Brain microvascular endothelial cell (primary cell): Measurements from ENCODE around the gene DPEP1.

Experiments used
- DNase-seq: peaks from one replicate; pipeline ENCODE4 v3.0.0-alpha.2; 2020
- H3K27ac ChIP-seq: fragments of 250-450 bp; sonication (Bioruptor Pico); 2 replicates; pipeline ENCODE4 v1.5.1; 2020; ENCODE audit warnings: mild to moderate bottlenecking, moderate library complexity
- H3K27me3 ChIP-seq: fragments of 250-450 bp; sonication (Bioruptor Pico); replicated peaks from 2 replicates; pipeline ENCODE4 v1.5.1; 2020; ENCODE audit warnings: mild to moderate bottlenecking
- H3K36me3 ChIP-seq: fragments of 250-450 bp; sonication (Bioruptor Pico); replicated peaks from 2 replicates; pipeline ENCODE4 v1.5.1; 2020; ENCODE audit warnings: mild to moderate bottlenecking
- H3K4me3 ChIP-seq: 2 replicates; pipeline ENCODE4 v1.5.1; 2011; ENCODE audit warnings: low read depth, mild to moderate bottlenecking, control low read depth, low read length, moderate library complexity
- in situ Hi-C: cut with HindIII; loops from 2 replicates; pipeline ENCODE4 v1.10.0; 2017; ENCODE audit warnings: low sequenced_read_pairs, low pct_ligation_motif_present
- TF ChIP-seq, protein P1 (sequence below): IDR thresholded peaks from 2 replicates; pipeline ENCODE4 v1.5.1; 2011; ENCODE audit warnings: low read depth, mild to moderate bottlenecking, moderate library complexity, low read length, control low read depth, inconsistent platforms; ENCODE audit errors: missing control alignments

The DPEP1 gene

DNA sequence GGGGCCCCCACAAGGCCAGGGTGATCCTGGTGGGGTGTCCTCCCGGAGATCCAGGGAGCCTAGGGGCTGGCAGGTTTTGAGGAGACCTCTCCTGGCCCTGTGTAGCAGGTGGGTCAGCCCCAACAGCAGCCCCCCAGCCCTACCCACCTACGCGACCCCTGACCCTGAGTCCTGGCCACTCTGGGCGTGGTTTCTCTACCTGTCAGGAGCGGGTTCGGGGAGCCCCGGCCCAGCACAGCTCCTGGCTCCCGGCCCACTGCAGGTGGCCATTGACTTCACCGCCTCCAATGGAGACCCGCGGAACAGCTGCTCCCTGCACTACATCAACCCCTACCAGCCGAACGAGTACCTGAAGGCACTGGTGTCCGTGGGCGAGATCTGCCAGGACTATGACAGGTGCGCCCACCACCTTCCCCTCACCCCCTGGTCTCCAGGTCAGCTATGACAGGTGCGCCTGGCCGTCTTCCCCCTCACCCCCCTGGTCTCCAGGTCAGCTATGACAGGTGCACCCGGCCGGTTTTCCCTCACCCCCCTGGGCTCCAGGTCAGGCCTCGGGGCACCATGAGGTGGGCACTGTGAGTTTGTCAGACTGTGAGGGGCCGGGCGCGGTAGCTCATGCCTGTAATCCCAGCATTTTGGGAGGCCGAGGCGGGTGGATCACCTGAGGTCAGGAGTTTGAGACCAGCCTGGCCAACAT lies 24.9 kb upstream of the DPEP1 start:
- no peak overlapping the region for H3K27ac ChIP-seq
- no peaks in the 10 kb centered on the region for H3K27me3 ChIP-seq
- TF ChIP-seq, protein P1, sequence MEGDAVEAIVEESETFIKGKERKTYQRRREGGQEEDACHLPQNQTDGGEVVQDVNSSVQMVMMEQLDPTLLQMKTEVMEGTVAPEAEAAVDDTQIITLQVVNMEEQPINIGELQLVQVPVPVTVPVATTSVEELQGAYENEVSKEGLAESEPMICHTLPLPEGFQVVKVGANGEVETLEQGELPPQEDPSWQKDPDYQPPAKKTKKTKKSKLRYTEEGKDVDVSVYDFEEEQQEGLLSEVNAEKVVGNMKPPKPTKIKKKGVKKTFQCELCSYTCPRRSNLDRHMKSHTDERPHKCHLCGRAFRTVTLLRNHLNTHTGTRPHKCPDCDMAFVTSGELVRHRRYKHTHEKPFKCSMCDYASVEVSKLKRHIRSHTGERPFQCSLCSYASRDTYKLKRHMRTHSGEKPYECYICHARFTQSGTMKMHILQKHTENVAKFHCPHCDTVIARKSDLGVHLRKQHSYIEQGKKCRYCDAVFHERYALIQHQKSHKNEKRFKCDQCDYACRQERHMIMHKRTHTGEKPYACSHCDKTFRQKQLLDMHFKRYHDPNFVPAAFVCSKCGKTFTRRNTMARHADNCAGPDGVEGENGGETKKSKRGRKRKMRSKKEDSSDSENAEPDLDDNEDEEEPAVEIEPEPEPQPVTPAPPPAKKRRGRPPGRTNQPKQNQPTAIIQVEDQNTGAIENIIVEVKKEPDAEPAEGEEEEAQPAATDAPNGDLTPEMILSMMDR = no peak
- no peaks in the 10 kb centered on the region for H3K36me3 ChIP-seq
- no peak for DNase-seq
- in situ Hi-C loops = no loop called here
- H3K4me3 ChIP-seq = no peak overlapping the region

GRCh38 chr16:89589241-89589926 lies 24.1 kb upstream of the DPEP1 start:
- Histone ChIP-seq H3K4me3 (no peak overlapping the region), H3K27me3 (no peaks in the 10 kb centered on the region), H3K27ac (no peak overlapping the region), H3K36me3 (no peaks in the 10 kb centered on the region)
- DNase-seq = no peak
- TF ChIP-seq, protein P1 = no peak
- in situ Hi-C loops = no loop called here

DNA sequence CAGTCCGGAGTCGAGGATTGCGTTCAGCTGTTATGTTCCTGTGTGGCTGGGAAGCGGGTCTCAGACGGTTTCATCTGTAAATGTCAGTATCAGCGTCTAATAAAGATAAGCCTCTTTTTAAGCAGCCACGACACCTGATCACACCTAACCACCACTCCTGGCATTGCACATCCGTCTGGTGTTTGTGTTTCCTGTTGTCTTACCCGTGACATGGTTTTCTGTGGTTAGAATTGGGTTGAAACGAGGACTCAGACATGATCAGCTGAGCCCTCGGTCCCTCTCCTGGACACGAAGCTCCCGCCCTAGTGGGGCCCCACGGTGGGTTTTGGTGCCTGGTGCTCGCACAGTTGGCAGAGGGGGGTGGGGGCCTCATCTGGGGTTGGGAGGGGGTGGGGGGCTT lies 19.6 kb upstream of the DPEP1 start:
- in situ Hi-C loops = no loop called here
- Histone ChIP-seq H3K36me3 (no peaks in the 10 kb centered on the region), H3K27me3 (no peaks in the 10 kb centered on the region), H3K27ac (no peak overlapping the region), H3K4me3 (no peak overlapping the region)
- TF ChIP-seq, protein P1 = no peak
- DNase-seq = no peak

GRCh38 chr16:89595330-89596060 lies 17.9 kb upstream of the DPEP1 start:
- H3K27ac ChIP-seq = no peak overlapping the region
- no peaks in the 10 kb centered on the region for H3K36me3 ChIP-seq
- in situ Hi-C loops = no loop called here
- no peak for DNase-seq
- TF ChIP-seq, protein P1 = no peak
- H3K4me3 ChIP-seq = no peak overlapping the region
- no peaks in the 10 kb centered on the region for H3K27me3 ChIP-seq

DNA sequence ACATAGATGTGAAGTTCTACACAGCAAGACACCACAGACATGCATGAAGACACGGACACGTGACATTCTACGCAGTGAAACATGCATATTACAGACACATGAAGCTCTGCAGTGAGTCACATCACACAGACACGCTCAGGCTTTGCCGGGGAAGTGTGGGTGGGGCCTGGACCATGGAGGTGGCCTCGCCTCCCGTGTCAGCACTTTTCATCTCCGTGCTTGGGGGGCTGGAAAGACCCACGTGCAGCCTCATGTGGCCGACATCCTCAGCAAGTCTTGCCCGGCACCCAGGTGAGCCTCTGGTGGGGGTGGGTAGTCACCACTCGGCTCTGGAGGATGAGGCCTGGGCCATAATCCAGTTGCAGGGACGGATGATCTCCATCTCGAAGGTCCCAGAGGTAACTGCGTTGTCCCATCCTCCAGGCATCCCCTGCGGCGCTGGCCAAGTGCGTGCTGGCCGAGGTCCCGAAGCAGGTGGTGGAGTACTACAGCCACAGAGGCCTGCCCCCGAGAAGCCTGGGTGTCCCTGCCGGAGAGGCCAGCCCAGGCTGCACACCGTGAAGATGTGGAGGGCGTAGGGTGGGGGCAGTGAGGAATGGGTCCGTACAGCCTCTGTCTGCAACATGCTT lies 17.3 kb upstream of the DPEP1 start:
- Histone ChIP-seq H3K36me3 (no peaks in the 10 kb centered on the region), H3K27me3 (no peaks in the 10 kb centered on the region), H3K4me3 (no peak overlapping the region), H3K27ac (no peak overlapping the region)
- in situ Hi-C loops = no loop called here
- TF ChIP-seq, protein P1 = no peak
- no peak for DNase-seq
